ENCODE measurements around the gene OR10G7.

DNA sequence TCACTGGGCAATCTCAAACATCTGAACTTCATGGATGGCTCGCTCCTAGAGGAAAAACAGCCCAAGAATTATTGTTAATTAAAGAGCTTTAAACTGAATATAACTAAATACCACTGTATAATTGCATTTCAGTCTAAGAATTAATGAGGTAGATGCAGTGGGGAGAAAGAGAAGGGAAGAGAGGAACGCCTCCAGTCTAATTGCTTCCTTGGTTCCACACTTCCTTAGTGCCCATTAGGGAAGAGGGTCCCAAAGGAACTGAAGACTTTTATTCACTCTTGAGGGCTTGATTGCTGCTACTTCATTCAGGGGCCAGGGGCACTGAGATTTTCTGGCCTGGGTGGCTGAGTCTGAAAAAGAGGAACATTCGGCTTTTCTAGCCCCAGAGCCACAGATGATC is 11.8 kb upstream of the OR10G7 start:
- TF ChIP-seq GATA2 (IDR thresholded peaks at IDR 0.05; ENCODE audit: low read depth, low read length) (no peak), GATA3 (IDR thresholded peaks at IDR 0.05; ENCODE audit: low read depth, low read length) (no peak)

All from SH-SY5Y (cell line).